ENCODE measurements around the gene GPN2.

Gene GPN2

DNA sequence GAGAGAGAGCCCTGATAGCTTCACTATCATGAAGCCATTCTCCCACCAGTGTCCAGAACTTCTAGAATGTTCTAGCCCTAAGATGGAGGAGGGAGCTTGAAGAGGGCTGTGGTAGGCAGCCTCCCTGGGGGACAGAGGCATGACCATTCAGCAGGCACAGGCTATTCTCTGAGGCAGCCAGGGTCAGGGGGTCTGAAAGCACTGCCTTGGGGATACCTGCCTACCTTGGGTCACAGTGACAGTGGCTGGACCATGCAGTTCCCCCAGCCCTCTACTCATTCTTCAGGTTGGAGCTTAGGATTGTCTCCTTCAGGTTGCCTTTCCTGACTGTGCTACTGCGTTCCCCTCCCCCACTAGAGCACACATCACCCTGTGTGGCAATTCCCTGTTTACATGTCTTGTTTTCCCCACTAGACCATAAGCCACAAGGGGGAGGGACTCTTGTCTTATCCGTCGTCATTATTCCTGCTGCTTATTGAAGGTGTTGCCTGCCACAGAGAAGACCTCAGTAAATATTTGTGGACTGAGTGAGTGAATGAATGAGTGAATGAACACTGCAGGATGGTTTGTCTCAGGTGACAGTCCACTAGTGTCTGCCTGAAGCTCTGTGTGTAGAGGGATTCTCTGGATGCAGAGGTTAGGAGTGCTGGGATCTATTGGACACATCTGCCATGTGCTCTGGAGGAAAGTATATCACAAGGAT is 58.4 kb downstream of the GPN2 start:
- no peak for DNase-seq

DNA sequence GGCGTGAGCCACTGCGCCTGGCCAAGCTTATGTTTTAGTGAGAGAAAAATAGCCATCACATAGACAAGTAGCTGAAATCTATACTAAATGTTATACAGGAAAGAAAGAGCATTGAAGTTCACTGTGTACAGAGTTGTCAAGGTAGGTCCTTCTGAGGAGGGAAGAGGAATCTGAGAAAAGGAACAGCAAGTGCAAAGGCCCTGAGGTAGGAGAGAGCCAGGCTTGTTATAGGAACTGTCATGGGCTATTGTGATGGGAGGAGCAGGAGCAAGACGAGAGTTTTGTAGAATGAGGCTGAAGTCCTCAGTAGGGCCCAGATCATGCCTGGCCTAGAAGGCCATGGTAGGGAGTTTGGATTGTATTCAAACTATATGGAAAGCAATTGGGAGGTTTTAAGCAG is 59.0 kb downstream of the GPN2 start:
- DNase-seq = no peak

DNA sequence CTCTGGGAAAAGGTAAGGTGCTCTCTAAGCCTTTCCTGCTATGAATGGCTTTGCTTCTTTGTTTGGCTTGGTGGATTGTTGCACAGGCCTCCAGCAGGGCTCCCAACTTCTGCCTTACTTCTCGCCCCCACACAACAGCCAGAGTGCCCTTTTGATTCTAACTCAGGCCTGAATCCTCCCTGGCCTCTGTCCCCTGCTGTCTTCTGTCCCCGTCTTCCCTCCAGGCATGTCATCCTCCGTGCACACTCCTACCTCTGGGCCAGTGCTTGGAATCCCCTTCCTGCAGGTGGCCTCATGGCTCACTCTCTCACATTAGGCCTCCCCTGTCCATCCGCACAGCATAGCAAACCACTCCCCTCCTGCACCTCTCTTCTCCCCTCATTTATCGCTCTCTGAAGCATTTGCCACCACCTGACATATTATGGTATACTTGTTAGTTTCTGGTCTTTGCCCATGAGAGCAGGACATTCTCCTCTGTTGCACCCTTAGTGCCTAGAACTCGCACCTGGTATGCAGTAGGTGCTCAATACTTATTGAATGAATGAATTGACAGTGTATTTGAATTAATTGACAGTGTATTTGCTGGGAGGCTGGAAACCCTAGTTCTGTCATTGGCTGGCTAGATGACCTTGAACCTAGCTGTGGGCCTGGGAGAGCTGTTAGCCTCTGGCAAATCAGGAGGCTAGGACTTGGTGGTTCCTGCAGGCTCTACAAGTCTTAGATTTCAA is 60.7 kb downstream of the GPN2 start:
- DNase-seq = no peak

DNA sequence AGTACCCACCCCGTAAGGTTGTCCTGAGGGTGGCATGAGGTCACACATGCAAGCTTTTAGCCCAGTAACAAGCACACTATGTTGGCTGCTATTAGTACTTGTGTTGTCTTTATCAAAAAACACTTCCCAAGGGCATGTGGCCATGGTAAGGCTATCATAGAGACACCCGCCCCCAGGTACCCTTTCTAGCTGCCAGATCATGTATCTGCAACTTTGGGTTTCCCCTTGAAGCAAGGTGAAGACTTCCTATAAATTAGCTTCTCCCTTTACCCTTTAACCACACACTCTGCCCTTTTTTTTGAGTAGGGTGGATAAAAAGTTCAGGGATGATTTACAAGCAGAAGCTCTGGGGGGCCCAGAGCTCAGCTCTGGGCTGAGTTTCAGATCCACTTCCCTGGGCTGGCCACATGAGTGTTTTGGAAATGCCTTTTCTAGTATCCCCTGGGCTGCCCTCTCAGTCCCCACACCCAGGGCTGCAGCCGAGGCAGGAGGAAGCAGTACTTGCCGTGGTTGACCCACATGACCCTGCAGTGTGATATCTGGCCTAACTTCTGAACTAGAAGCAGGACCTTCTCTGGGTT is 61.6 kb downstream of the GPN2 start:
- peak; percentile 47 for DNase-seq

DNA sequence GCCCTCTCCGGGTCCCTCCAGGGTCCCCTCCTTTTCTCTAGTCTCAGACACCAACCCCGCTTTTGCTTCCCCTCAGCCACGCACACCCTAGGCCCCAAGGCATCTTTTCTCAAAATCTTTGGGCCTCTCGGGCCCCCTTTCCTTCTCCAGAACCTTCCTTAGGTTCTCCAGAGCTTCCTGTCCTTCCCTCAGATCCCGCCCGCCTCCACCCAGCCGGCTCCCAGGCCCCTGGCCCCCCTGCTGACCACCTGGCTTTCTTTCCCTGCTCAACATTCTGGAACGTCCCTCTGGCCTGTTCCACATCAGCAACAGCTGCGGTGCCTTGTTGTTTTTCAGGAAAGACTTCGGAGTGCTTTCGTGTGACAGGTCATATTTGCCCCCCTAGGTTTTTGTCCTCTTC is 62.4 kb downstream of the GPN2 start:
- no peak for DNase-seq

DNA sequence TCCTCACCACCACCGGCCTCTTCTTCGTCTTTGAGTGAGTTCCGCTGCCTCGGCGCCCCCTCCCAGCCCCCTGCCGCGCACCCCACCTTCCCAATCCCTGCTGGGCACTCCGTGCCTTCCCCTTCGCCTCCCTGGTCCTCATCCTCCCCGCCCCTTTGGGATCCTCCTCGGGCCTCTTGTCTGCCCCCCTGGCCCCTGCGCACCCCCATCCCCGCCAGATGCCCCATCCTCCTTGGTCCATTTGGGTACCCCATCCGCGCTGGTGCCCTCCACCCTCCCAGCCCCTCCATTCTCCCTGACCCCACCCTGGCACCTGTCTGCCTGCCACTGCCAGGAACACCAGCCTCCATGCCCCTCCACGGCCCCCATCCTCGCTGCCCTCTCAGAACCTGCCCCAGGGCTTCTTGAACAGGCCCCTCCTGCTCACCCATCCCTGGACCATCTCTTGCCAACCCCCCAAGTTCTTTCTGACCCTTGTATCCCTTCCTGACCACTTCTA is 62.9 kb downstream of the GPN2 start:
- no peak for DNase-seq

DNA sequence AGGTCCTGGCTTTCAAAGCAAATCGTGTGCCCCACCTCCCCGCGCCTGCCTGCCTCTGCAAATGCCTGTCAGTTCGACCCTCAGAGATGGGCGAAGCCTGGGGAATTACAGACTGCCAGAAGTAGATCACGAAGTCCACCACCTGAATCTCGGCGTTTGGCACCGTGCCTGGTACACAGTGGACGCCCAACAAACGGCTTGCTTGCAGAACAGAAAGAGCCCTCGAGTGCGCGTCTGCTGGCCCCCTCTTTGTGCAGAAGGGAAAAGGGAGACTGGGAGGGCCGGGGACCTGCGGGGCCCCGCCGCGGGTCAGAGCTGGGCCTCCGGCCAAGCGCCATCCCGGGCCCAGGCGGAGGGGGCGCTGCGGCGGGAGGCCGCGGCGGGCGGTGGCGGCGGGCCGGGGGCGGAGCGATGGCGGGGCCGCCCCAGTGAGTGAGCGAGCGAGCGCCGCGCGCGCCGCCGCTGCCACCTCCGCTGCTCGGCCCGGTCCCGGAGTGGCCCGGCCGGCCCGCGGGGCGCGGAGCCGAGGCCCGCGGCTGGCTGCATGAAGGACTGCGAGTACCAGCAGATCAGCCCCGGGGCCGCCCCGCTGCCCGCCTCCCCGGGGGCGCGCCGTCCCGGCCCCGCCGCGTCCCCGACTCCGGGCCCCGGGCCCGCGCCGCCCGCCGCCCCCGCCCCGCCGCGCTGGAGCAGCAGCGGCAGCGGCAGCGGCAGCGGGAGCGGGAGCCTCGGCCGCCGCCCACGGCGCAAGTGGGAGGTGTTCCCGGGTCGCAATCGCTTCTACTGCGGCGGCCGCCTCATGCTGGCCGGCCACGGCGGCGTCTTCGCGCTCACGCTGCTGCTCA is 63.6 kb downstream of the GPN2 start, which contains the start of gene ZDHHC18:
Gene ZDHHC18 (plus strand): TSS at position 428 of the 845 bp plus-strand sequence. CDS start 117 bp downstream, at position 545.
- peak; percentile 82 for DNase-seq
